ENCODE results near the gene CFI. TPM values are rescaled to one million over a fixed set of nuclear protein-coding genes. Genes with fewer than 3 reads are reported as not detected.

CFI gene
- total RNA-seq, result 23.9 and 25.1 TPM in 2 replicates

GRCh38 chr4:109801895-109802319, at the start of gene CFI:
CFI (minus strand) TSS chr4:109801999; CDS start chr4:109801971, 28 bp downstream.
- DNase-seq (ENCODE audit: low read depth, low spot score), result peak; percentile 41

DNA sequence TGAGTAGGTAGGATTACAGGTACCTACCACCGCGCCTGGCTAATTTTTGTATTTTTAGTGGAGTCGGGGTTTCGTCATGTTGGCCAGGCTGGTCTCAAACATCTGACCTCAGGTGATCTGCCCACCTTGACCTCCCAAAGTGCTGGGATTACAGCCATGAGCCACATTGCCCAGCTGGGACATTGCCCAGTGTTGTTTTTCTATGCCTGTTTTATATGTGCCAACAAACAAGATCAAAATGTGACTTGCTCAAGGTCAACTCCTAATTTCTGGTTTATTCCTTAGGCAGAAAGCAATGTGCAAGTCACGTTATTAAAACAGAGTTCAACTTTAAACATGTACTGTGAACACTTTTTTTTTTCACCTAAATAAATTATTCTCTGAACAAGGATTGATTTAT, 48.8 kb upstream of the CFI start:
- DNase-seq (ENCODE audit: low read depth, low spot score), result no peak

GRCh38 chr4:109848501-109848900, 46.7 kb upstream of the CFI start:
- DNase-seq (ENCODE audit: low read depth, low spot score), result no peak

- no peak for DNase-seq (ENCODE audit: low read depth, low spot score)
Observed at GRCh38 chr4:109847896-109848442, 46.2 kb upstream of the CFI start, which contains the start of gene LRIT3. LRIT3 (plus strand) TSS chr4:109848107; CDS start chr4:109848202, 95 bp downstream.

DNA sequence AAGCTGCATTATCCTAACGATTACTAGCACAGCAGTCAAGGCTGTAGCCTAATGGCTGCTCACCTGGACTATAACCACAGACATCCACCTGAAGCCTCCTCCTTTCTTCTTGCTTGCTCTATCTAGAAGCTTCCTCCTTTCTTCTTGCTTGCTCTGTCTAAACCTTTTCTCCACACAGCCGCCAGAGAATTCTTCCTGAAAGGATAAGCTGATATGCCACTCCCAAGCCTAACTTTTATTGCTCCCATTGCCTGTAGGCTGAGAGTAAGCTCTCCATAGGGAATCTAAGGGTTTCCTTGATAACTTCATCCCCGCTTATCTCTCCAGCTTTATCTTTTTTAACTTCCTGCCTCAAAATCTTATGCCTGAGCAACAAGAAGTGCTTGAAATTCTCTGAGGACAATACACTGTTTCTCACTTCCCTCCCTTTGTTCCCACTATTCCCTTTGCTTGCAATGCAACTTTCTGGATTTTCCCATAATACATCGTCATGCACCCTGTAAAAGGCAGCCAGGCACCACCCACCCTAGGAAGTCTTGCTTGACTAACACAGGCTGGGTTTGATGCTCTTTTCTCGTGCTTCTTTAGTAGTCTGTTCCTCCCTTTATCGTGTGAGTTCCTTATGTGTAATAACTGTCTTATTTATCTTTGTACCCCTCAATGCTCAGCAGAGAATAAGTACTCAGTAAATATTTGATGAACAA, 44.7 kb upstream of the CFI start:
- no peak for DNase-seq (ENCODE audit: low read depth, low spot score)

- no peak for DNase-seq (ENCODE audit: low read depth, low spot score)
Observed at GRCh38 chr4:109836985-109837384, 35.2 kb upstream of the CFI start.

DNA sequence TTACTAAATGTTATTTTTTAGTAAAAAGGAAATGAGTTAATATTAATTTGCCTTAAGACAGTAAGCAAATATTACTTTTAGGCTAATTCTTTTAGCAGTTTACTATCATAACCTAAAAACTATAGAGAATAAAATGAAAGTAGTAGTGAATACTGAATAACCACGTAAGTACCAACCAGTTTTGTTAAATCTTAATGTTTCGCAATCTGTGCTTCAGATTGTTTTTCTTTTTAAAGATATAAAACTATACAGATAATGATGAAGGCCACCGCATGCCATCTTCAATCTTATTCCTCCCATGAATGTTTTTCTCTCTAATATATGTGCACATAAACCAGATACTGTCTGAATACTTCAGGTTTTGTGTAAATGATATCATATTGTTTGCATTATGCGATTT, 32.0 kb upstream of the CFI start:
- DNase-seq (ENCODE audit: low read depth, low spot score), result no peak

DNA sequence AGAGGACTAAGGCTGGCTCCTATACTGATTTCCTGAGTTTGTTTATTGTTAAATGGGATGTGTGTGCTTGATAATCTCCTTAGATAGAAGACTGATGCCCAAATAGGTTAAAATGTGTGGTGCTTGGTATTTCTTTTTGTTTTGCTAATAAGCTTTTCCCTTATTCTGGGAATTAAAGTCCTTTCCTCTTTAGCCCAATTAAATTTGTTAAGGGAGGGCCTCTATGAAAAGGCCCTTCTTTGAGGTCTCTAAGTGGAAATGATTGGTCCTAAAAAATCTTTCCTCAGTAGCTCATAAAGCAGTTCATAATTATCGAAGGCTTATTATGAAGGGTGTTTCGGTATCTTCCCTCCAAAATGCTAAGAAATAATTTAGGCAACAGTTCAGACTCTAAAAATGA, 25.9 kb upstream of the CFI start, which contains the start of gene RRH:
Gene RRH (plus strand): TSS at position 301 of the 400 bp plus-strand sequence. CDS start 56 bp downstream, at position 357.
- no peak for DNase-seq (ENCODE audit: low read depth, low spot score)

- DNase-seq (ENCODE audit: low read depth, low spot score), result no peak
Observed at GRCh38 chr4:109826719-109827118, 24.9 kb upstream of the CFI start.

DNA sequence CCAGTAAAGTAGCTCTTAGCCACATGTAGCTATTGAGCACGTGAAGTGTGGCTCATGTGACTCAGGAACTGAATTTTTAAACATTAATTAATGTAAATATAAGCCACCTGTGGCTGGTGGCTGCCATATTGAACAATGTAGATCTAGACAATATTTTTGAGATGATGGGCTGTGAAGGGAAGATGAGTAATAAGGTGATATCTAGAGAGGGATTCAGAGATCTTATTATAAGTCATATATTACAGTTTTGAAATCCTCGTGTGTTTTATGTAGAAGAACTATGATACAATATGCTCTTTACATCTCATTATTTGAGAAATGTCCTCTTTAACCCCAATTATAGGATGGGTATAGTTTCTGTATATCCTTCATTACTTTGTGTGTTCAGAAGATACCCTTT, 19.4 kb upstream of the CFI start:
- no peak for DNase-seq (ENCODE audit: low read depth, low spot score)

- DNase-seq (ENCODE audit: low read depth, low spot score), result no peak
Observed at GRCh38 chr4:109820563-109820962, 18.8 kb upstream of the CFI start.

- no peak for DNase-seq (ENCODE audit: low read depth, low spot score)
Observed at GRCh38 chr4:109818268-109818667, 16.5 kb upstream of the CFI start.

GRCh38 chr4:109816894-109817293, 15.1 kb upstream of the CFI start:
- no peak for DNase-seq (ENCODE audit: low read depth, low spot score)

GRCh38 chr4:109816082-109816442, 14.3 kb upstream of the CFI start:
- DNase-seq (ENCODE audit: low read depth, low spot score), result no peak

- peak; percentile 84 for DNase-seq (ENCODE audit: low read depth, low spot score)
Observed at GRCh38 chr4:109815151-109816081, 13.6 kb upstream of the CFI start, which contains the start of gene GAR1. GAR1 (plus strand) TSS chr4:109815762; CDS start chr4:109816165, 403 bp downstream.

DNA sequence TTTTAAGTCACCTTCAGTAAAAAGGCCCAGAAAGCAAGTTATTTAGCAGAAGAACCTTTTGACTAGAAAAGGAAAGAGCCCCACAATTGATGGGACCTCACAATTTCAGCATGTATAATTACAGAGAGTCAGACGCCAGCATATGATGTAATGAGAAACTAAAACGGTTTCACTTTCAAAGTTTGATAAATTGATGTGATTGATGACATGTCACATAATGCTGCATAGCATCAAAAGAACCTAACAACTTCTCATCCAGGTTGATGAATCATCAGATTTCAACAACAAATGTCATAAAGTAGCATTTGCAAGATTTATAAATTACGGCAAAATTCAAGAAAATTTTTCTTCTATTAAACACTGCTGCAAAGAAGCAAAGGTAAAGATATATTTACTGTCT, 9.9 kb upstream of the CFI start:
- no peak for DNase-seq (ENCODE audit: low read depth, low spot score)

DNA sequence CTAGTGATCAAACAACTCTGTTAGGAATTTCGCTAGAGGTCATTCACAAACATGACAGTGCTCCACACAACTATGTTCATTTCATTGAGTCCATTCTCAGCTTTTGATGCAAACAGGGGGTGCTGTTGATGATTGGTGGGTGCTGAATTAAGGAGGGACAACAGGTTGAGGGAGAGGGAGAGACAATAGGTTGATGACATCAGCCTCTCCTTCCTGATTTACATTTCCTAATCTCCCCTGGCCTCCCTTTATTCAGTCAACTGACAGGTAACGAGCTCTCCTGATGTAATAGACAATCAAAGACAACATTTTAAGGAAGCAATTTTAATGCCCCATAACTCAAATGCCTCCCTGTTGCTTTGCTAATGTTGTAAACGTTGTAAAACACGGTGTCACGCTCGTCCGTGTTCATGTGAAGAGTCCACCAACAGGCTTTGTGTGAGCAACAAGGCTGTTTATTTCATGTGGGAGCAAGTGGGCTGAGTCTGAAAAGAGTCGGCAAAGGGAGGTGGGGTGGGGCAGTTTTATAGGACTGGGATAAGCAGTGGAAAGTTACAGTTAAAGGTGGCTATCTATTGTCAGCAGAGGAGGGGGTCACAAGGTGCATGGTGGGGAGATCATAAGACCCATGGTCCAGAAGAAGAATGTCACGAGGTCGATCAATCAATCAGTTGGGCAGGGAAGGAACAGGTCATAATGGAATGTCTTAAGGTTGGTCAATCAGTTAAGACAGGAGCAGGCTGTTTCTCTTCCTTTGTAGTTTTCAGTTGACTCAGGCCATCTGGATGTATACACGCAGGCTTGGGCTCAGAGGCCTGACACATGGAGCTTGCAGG, 9.0 kb upstream of the CFI start:
- DNase-seq (ENCODE audit: low read depth, low spot score), result no peak

DNA sequence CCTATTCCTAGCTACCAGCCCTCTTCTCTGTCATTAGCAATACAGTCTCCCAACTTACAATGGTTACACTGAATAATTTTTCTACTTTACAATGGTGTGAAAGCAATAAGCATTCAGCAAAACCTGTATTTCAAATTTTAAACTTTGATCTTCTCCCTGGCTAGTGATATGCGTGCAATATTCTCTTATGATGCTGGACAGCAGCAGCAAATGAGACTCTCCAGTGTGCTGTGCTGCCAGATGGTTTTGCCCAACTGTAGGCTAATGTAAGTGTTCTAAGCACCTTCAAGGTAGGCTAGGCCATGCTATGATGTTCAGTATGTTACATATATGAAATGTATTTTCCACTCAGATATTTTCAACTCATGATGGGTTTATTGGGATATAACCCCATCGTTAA, 7.9 kb upstream of the CFI start:
- no peak for DNase-seq (ENCODE audit: low read depth, low spot score)

DNA sequence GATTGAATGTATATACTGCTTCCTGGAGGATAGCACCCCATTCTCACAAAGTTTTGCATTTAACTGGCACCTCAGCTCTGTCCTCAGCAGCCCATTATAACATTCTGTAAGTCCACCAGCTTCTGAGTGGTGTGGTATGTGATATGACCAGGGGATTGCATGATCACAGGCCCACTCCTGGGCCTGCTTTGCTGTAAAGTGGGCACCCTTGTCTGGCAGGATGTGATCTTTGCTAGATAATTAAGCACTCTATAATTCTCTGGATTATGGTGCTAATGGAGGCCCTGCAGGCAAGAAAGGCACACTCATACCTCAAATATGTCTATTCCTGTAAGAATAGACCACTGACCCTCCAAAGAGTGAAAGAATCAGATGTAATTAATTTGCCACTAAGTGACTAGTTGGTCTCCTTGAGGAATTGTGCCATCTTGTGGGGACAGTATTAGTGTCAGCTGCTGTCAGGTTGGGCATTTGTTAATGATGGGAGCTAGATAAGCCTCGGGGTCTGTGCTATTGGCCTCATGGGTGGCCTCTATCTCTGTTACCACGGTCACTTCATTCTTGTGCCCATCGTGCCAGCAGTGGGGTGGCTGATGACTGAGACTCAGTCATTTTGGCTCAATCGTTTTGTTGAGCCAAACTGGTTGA, 2.2 kb upstream of the CFI start:
- DNase-seq (ENCODE audit: low read depth, low spot score), result no peak

- DNase-seq (ENCODE audit: low read depth, low spot score), result no peak
Observed at GRCh38 chr4:109801099-109801789, 555 bp downstream of the CFI start.

Measured in pulmonary artery endothelial cell (primary cell).